Measurements from ENCODE around the gene MED12L.

- TF ChIP-seq XRCC3 (IDR thresholded peaks at IDR 0.05): no peak
- no peak for TF ChIP-seq E2F1 (CRISPR knock-in tag; IDR thresholded peaks at IDR 0.05)
- TF ChIP-seq ZNF384 (IDR thresholded peaks at IDR 0.05; ENCODE audit: low read depth, low read length): no peak
- no peak for TF ChIP-seq KDM1A (IDR thresholded peaks at IDR 0.05)
- TF ChIP-seq ATF3 (IDR thresholded peaks at IDR 0.05): no peak
- no peak for TF ChIP-seq ATF3 (CRISPR knock-in tag; conservative IDR thresholded peaks at IDR 0.05)
Measured at GRCh38 chr3:151322511-151322910, 237.0 kb downstream of the MED12L start.

Data from K562 (cell line).